HG02759 (cell line): Measurements from ENCODE around the gene MGLL.
A peak's percentile ranks its signal among the peaks of the same experiment; 100 is the strongest.

Experiments
- ATAC-seq: cut with Tn5 transposase; IDR thresholded peaks from one replicate; pipeline ENCODE4 v1.9.1; 2021; ENCODE audit warnings: mild to moderate bottlenecking, moderate library complexity; ENCODE audit not compliant: unreplicated experiment

Gene MGLL

GRCh38 chr3:127760361-127760760 is 62.0 kb downstream of the MGLL start:
- ATAC-seq, result no peak

- no peak for ATAC-seq
Measured at GRCh38 chr3:127759826-127760225, 62.5 kb downstream of the MGLL start.

GRCh38 chr3:127758013-127758412 is 64.3 kb downstream of the MGLL start:
- no peak for ATAC-seq

GRCh38 chr3:127755305-127755681 is 67.0 kb downstream of the MGLL start:
- peak; percentile 5 for ATAC-seq

- peak; percentile 23 for ATAC-seq
Measured at GRCh38 chr3:127754411-127755304, 67.7 kb downstream of the MGLL start.

- ATAC-seq, result peak; percentile 16
Measured at GRCh38 chr3:127753898-127754410, 68.4 kb downstream of the MGLL start.

GRCh38 chr3:127753338-127753737 is 69.0 kb downstream of the MGLL start:
- no peak for ATAC-seq

GRCh38 chr3:127751782-127752181 is 70.5 kb downstream of the MGLL start:
- ATAC-seq, result no peak

GRCh38 chr3:127751163-127751621 is 71.1 kb downstream of the MGLL start:
- ATAC-seq, result no peak

GRCh38 chr3:127750226-127751031 is 71.9 kb downstream of the MGLL start:
- ATAC-seq, result peak; percentile 37

- no peak for ATAC-seq
Measured at GRCh38 chr3:127749787-127750225, 72.5 kb downstream of the MGLL start.

- no peak for ATAC-seq
Measured at GRCh38 chr3:127749361-127749760, 73.0 kb downstream of the MGLL start.

- ATAC-seq, result no peak
Measured at GRCh38 chr3:127748754-127749327, 73.5 kb downstream of the MGLL start.

GRCh38 chr3:127747751-127748521 is 74.4 kb downstream of the MGLL start:
- no peak for ATAC-seq

GRCh38 chr3:127747066-127747465 is 75.2 kb downstream of the MGLL start:
- no peak for ATAC-seq

GRCh38 chr3:127746400-127747057 is 75.8 kb downstream of the MGLL start:
- ATAC-seq, result no peak

- ATAC-seq, result no peak
Measured at GRCh38 chr3:127745656-127746399, 76.5 kb downstream of the MGLL start.

GRCh38 chr3:127744875-127745274 is 77.4 kb downstream of the MGLL start:
- ATAC-seq, result no peak

GRCh38 chr3:127744253-127744815 is 78.0 kb downstream of the MGLL start:
- no peak for ATAC-seq
